Activated T-helper 2 cell treated with anti-CD3 and anti-CD28 coated beads, Interferon-gamma antibody, Interleukin-2, Interleukin-4, amounts not matched to agents 10 μg/mL and 5 μg/mL and 100 μg/mL, durations not matched to agents 14 hours and 24 hours and 36 hours (primary cell): Measurements from ENCODE around the gene FIS1. TPM values are rescaled to one million over a fixed set of nuclear protein-coding genes. Genes with fewer than 3 reads are reported as not detected.

ENCODE experiments used
- DNase-seq: peaks from one replicate; pipeline ENCODE4 v3.0.0; 2021; ENCODE audit warnings: low spot score
- H3K27ac Mint-ChIP-seq: one replicate; pipeline ENCODE4 v1.8.0; 2021; ENCODE audit warnings: mixed read lengths
- H3K27me3 Mint-ChIP-seq: one replicate; pipeline ENCODE4 v1.8.0; 2021; ENCODE audit warnings: low read depth, mixed read lengths
- H3K36me3 Mint-ChIP-seq: one replicate; pipeline ENCODE4 v1.8.0; 2021; ENCODE audit warnings: low read depth, mixed read lengths
- H3K4me1 Mint-ChIP-seq: one replicate; pipeline ENCODE4 v1.8.0; 2021; ENCODE audit warnings: low read depth, mixed read lengths
- H3K4me3 Mint-ChIP-seq: one replicate; pipeline ENCODE4 v1.8.0; 2021; ENCODE audit warnings: low read depth, mild to moderate bottlenecking, moderate library complexity, mixed read lengths
- H3K9me3 Mint-ChIP-seq: one replicate; pipeline ENCODE4 v1.8.0; 2021; ENCODE audit warnings: mixed read lengths
- intact Hi-C: fragments of 100-400 bp; cut with micrococcal nuclease; formaldehyde crosslinking; loops from one replicate; pipeline ENCODE4 v1.15.1; 2023
- total RNA-seq: library from RNA; stranded (reverse); gene quantifications from 2 replicates; pipeline ENCODE4 v1.2.3, GENCODE V29; 2022

The FIS1 gene
- total RNA-seq, 1 donor from 2014 or later: 132 TPM

DNA sequence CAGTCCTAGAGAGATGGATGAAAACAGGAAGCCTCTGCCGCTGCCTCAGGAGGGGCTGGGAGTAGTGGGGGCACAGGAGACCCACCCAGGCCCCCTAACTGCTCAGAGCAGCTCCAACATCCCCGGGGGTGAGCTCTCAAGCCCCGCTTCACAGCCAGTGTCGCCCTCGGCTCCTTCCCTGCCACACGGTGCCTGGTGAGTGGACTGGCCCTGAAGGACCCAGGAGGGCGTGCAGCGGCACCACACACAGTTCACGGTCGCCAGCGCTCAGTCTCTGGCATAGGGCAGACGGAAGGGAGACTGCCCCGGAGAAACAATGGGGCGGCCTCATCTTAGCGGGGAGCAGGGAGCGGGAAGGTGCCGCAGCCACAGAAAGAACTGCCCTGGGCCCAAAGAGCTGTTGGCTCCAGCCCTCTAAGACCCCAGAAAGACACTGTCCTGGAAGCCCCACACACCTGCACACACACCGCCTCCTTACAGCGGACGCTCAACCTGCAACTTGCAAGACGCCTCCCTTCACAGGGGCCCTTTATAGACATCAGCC is 8.5 kb downstream of the FIS1 start:
- intact Hi-C loops: no loop called here
- H3K27ac Mint-ChIP-seq: no peak overlapping the region
- no peaks in the 10 kb centered on the region for H3K27me3 Mint-ChIP-seq
- H3K9me3 Mint-ChIP-seq: no peaks in the 10 kb centered on the region
- no peak overlapping the region for H3K4me3 Mint-ChIP-seq
- no peak for DNase-seq
- peaks cover 17% of the 10 kb centered on the region for H3K36me3 Mint-ChIP-seq
- no peaks in the 10 kb centered on the region for H3K4me1 Mint-ChIP-seq

- H3K4me1 Mint-ChIP-seq: no peaks in the 10 kb centered on the region
- no peak for DNase-seq
- H3K4me3 Mint-ChIP-seq: no peak overlapping the region
- H3K36me3 Mint-ChIP-seq: peaks cover 16% of the 10 kb centered on the region
- intact Hi-C loops: no loop called here
- H3K27ac Mint-ChIP-seq: no peak overlapping the region
- H3K27me3 Mint-ChIP-seq: no peaks in the 10 kb centered on the region
- H3K9me3 Mint-ChIP-seq: no peaks in the 10 kb centered on the region
These were observed 9.4 kb downstream of the FIS1 start for GRCh38 chr7:101235522-101235921.

- Mint-ChIP-seq H3K9me3 (no peaks in the 10 kb centered on the region), H3K4me1 (no peaks in the 10 kb centered on the region), H3K27ac (no peak overlapping the region), H3K36me3 (peaks cover 15% of the 10 kb centered on the region), H3K4me3 (no peak overlapping the region), H3K27me3 (no peaks in the 10 kb centered on the region)
- intact Hi-C loops: no loop called here
- no peak for DNase-seq
These were observed 9.8 kb downstream of the FIS1 start for GRCh38 chr7:101235050-101235449.

DNA sequence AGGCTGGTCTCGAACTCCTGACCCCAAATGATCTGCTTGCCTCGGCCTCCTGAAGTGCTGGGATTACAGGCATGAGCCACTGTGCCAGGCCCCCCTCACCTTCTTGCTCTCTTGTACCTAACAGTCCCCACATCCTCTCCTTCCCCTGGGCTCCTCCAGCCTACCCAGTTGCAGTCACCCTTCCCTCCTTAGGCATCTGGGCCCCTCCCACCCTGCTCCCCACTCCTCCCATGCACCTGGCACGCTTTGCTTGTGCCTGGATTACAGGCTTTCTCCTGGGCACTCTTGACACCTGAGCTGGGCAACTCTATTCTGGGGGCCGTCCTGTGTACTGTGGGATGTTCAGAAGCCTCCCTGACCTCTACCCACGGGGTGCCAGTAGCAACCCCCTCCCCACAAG is 10.2 kb downstream of the FIS1 start:
- Mint-ChIP-seq H3K27ac (no peak overlapping the region), H3K9me3 (no peaks in the 10 kb centered on the region), H3K36me3 (peaks cover 13% of the 10 kb centered on the region), H3K27me3 (no peaks in the 10 kb centered on the region), H3K4me3 (no peak overlapping the region), H3K4me1 (no peaks in the 10 kb centered on the region)
- intact Hi-C loops: no loop called here
- DNase-seq: no peak

DNA sequence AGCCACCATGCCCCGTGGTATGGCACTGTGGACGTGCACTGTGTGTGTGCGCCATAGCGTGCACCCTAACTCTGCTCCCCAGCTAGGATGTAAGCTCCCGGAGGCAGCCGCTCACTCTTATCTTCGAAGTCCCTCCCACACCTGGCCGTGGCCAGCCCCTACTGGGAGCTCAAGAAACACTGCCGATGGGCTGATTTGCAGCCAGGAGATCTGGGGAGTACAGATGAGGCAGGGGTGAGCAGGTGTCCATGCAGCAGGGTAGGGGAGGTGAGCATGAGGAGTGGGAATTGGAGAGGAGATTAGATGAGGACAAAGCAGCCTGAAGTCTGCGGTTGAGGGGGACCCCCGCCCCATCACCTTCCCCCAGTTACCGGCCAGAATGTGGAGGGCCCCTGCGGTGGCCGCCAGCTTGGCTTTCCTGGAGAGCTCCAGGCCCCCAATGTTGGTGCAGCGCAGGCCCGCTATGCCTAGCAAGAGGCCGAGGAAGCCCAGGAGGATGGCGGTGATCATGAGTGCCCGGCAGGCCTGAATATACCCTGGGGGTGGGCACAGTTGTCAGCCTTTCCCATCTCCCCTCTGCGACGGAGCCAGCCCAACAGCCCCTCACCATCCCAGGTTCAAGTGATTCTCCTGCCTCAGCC is 10.9 kb downstream of the FIS1 start:
- H3K9me3 Mint-ChIP-seq: no peaks in the 10 kb centered on the region
- no peaks in the 10 kb centered on the region for H3K27me3 Mint-ChIP-seq
- no peak overlapping the region for H3K27ac Mint-ChIP-seq
- H3K4me3 Mint-ChIP-seq: no peak overlapping the region
- H3K36me3 Mint-ChIP-seq: peaks cover 13% of the 10 kb centered on the region
- intact Hi-C loops: no loop called here
- no peak for DNase-seq
- no peaks in the 10 kb centered on the region for H3K4me1 Mint-ChIP-seq

DNA sequence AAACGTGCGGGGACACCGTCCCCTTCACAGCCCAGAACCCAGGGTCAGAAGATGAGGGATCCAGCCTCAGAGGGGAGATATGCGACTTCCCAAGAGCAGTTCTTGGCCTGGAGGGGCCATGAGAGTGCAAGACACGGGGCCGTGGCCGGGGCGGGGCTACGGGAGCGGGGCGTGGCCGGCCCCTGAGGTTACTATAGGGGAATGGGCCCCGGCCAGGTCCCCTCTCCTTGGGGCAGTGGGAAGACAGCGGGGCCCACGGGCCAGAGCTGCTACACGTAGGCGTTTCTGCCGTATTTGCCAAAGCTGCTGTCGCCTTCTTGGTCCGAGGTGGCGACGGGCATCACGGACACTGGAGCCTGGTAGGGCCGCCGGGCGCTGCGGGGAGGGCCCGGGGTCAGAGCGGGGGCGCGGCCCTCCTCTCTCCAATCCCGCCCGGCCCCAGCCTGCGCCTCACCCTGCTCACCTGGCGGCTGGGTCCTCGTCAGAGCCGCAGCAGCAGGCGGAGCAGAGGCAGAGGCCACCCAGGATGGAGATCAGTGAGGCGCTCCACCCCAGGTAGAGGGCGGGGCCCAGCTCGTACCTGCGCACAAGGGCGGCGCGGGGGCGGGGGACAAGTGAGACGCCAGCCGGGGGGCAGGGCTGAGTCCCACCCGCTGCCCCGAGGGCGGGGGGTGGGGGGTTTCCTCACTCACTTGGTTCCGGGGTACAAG is 12.6 kb downstream of the FIS1 start:
- no peak overlapping the region for H3K4me3 Mint-ChIP-seq
- no peaks in the 10 kb centered on the region for H3K4me1 Mint-ChIP-seq
- H3K27me3 Mint-ChIP-seq: no peaks in the 10 kb centered on the region
- peaks cover 12% of the 10 kb centered on the region for H3K36me3 Mint-ChIP-seq
- H3K9me3 Mint-ChIP-seq: no peaks in the 10 kb centered on the region
- no peak overlapping the region for H3K27ac Mint-ChIP-seq
- no peak for DNase-seq
- intact Hi-C loops: no loop called here

DNA sequence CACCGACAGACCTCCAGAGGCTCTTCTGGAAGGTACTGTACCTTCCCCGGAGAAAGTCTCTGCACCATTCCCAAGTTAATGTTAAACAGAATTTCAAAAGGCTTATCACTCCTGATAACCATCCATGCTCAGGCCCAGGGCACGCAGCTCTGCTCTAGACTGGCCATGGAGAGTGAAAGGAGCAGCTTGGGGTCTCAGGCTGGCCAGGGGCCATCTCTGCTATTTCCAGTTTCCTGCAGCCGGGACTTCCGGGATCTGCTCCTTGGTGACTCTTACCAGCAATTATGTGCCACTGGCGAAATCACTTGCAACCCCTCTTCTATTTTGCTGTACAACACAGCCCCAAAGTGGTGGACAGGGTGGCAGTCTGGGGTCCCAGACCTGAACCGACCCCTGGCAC is 13.2 kb downstream of the FIS1 start:
- Mint-ChIP-seq H3K4me3 (no peak overlapping the region), H3K4me1 (no peaks in the 10 kb centered on the region), H3K36me3 (peaks cover 12% of the 10 kb centered on the region), H3K27ac (no peak overlapping the region), H3K27me3 (no peaks in the 10 kb centered on the region), H3K9me3 (no peaks in the 10 kb centered on the region)
- intact Hi-C loops: no loop called here
- no peak for DNase-seq

DNA sequence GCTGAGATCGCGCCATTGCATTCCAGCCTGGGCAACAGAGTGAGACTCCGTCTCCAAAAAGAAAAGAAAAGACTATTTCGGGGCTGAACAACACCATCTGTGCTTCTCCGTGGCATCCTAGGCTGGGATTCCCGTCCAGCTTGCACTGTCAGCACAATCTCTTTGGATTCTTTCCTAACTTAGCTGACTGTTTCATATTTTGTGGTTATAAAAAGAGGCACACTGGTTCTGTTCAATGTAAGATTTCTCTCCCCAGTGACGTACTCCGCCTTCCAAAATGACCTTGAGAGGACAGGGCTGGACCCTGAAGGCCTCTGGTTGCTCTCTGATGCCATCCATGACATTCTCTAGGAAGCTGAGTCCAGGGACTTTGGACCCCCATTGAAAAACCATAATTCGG is 18.2 kb downstream of the FIS1 start:
- Mint-ChIP-seq H3K27ac (no peak overlapping the region), H3K9me3 (no peaks in the 10 kb centered on the region), H3K4me3 (no peak overlapping the region), H3K27me3 (no peaks in the 10 kb centered on the region), H3K36me3 (peaks cover 39% of the 10 kb centered on the region), H3K4me1 (no peaks in the 10 kb centered on the region)
- DNase-seq: no peak
- intact Hi-C loops: no loop called here

DNA sequence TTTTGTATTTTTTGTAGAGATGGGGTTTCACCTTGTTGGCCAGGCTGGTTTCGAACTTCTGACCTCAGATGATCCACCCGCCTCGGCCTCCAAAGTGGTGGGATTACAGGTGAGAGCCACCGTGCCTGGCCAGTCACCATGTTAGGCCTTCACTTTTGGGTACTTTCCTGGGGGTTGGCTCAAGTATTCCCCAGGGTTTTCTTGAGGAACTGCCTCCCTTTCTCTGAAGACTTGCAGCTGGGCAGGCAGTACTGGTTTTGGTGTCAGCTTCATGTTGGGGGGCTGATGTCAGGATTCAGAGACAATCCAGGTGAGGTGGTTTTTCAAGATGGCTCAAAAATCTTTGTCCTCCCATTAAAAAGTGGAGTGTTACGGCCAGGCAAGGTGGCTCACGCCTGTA is 19.2 kb downstream of the FIS1 start:
- H3K4me3 Mint-ChIP-seq: no peak overlapping the region
- no peak overlapping the region for H3K27ac Mint-ChIP-seq
- no peaks in the 10 kb centered on the region for H3K27me3 Mint-ChIP-seq
- H3K4me1 Mint-ChIP-seq: no peaks in the 10 kb centered on the region
- no peaks in the 10 kb centered on the region for H3K9me3 Mint-ChIP-seq
- intact Hi-C loops: no loop called here
- peaks cover 45% of the 10 kb centered on the region for H3K36me3 Mint-ChIP-seq
- no peak for DNase-seq

DNA sequence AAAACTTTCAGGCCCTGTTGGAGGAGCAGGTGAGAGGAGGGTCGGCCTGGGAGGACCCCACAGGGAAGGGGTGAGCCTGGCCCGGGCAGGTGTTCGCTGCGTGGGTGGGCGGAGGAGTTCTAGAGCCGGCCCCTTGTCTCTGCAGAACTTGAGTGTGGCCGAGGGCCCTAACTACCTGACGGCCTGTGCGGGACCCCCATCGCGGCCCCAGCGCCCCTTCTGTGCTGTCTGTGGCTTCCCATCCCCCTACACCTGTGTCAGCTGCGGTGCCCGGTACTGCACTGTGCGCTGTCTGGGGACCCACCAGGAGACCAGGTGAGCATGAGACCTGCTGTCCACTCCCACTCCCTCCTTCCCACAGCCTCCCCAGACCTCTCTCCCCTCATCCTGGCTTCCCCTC is 21.4 kb downstream of the FIS1 start:
- intact Hi-C loops: no loop called here
- Mint-ChIP-seq H3K4me3 (no peak overlapping the region), H3K9me3 (no peaks in the 10 kb centered on the region), H3K36me3 (peaks cover 42% of the 10 kb centered on the region), H3K27ac (no peak overlapping the region), H3K27me3 (no peaks in the 10 kb centered on the region), H3K4me1 (peaks cover 7% of the 10 kb centered on the region)
- no peak for DNase-seq

GRCh38 chr7:101222275-101222830 is 22.5 kb downstream of the FIS1 start:
- DNase-seq: no peak
- intact Hi-C loops: no loop called here
- H3K27me3 Mint-ChIP-seq: no peaks in the 10 kb centered on the region
- peaks cover 40% of the 10 kb centered on the region for H3K36me3 Mint-ChIP-seq
- no peak overlapping the region for H3K27ac Mint-ChIP-seq
- H3K4me1 Mint-ChIP-seq: peaks cover 9% of the 10 kb centered on the region
- H3K4me3 Mint-ChIP-seq: no peak overlapping the region
- no peaks in the 10 kb centered on the region for H3K9me3 Mint-ChIP-seq

DNA sequence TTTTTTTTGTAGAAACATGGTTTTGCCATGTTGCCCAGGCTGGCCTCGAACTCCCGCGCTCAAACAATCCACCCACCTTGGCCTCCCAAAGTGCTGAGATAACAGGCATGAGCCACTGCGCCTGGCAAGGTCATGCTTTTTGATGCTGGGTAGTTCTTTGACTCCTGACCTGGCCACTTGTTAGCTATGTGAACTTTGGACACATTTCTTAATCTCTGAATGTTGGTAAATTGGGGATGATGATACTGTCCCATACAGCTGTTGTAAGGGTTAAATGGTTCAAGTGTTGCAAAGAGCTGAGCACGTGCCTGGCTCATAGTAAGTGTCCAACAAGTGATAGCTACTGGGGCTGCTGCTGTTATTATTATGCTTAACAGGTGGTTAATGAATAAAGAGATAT is 24.6 kb downstream of the FIS1 start:
- Mint-ChIP-seq H3K4me3 (peak overlapping the region; percentile 11), H3K27ac (no peak overlapping the region), H3K4me1 (peaks cover 22% of the 10 kb centered on the region), H3K27me3 (no peaks in the 10 kb centered on the region), H3K9me3 (no peaks in the 10 kb centered on the region), H3K36me3 (peaks cover 54% of the 10 kb centered on the region)
- no peak for DNase-seq
- intact Hi-C loops: no loop called here
